Progenitor cell of endocrine pancreas (in vitro differentiated cells): ENCODE measurements around the gene TECPR2. TPM values are rescaled to one million over a fixed set of nuclear protein-coding genes. Genes with fewer than 3 reads are reported as not detected.

Source experiments
- DNase-seq: peaks from one replicate; pipeline ENCODE4 v3.0.0; 2021; ENCODE audit warnings: low spot score; ENCODE audit not compliant: unreplicated experiment
- H3K27ac Mint-ChIP-seq: 2 replicates; pipeline ENCODE4 v1.8.0; 2021; ENCODE audit warnings: mild to moderate bottlenecking, moderate library complexity, mixed read lengths
- H3K27me3 Mint-ChIP-seq: 2 replicates; pipeline ENCODE4 v1.8.0; 2021; ENCODE audit warnings: mixed read lengths
- H3K36me3 Mint-ChIP-seq: 2 replicates; pipeline ENCODE4 v1.8.0; 2022; ENCODE audit warnings: mixed read lengths; ENCODE audit not compliant: insufficient read depth
- H3K4me1 Mint-ChIP-seq: 2 replicates; pipeline ENCODE4 v1.8.0; 2021; ENCODE audit warnings: low read depth, mixed read lengths
- H3K4me3 Mint-ChIP-seq: 2 replicates; pipeline ENCODE4 v1.8.0; 2021; ENCODE audit warnings: low read depth, mild to moderate bottlenecking, moderate library complexity, mixed read lengths
- H3K9me3 Mint-ChIP-seq: 2 replicates; pipeline ENCODE4 v1.8.0; 2021; ENCODE audit warnings: low read depth, mixed read lengths
- CTCF ChIP-seq: fragments of 200-600 bp; sonication (generic); IDR thresholded peaks from one replicate; pipeline ENCODE4 v1.5.0; 2021; ENCODE audit warnings: antibody characterized with exemption, mild to moderate bottlenecking; ENCODE audit not compliant: unreplicated experiment
- total RNA-seq: library from RNA; stranded (reverse); gene quantifications from 2 replicates; pipeline ENCODE4 v1.2.1, GENCODE V29; 2021

Gene TECPR2
- total RNA-seq, 1 donor from 2014 or later, result 34.2 TPM

- Mint-ChIP-seq H3K27ac (no peak overlapping the region), H3K9me3 (no peaks in the 10 kb centered on the region), H3K27me3 (no peaks in the 10 kb centered on the region), H3K4me1 (no peaks in the 10 kb centered on the region), H3K36me3 (peaks cover 16% of the 10 kb centered on the region), H3K4me3 (no peak overlapping the region)
- no peak for TF ChIP-seq CTCF
- DNase-seq, result no peak
Observed at GRCh38 chr14:102450206-102451063, 87.7 kb downstream of the TECPR2 start.

GRCh38 chr14:102451064-102451352, 88.3 kb downstream of the TECPR2 start:
- Mint-ChIP-seq H3K4me1 (no peaks in the 10 kb centered on the region), H3K27ac (no peak overlapping the region), H3K27me3 (no peaks in the 10 kb centered on the region), H3K4me3 (no peak overlapping the region), H3K9me3 (no peaks in the 10 kb centered on the region), H3K36me3 (peaks cover 13% of the 10 kb centered on the region)
- no peak for TF ChIP-seq CTCF
- no peak for DNase-seq

- Mint-ChIP-seq H3K36me3 (peaks cover 12% of the 10 kb centered on the region), H3K4me3 (no peak overlapping the region), H3K4me1 (no peaks in the 10 kb centered on the region), H3K27me3 (no peaks in the 10 kb centered on the region), H3K27ac (no peak overlapping the region), H3K9me3 (no peaks in the 10 kb centered on the region)
- TF ChIP-seq CTCF, result no peak
- DNase-seq, result no peak
Observed at GRCh38 chr14:102452302-102452701, 89.6 kb downstream of the TECPR2 start.

GRCh38 chr14:102454711-102455110, 92.0 kb downstream of the TECPR2 start:
- Mint-ChIP-seq H3K27me3 (no peaks in the 10 kb centered on the region), H3K4me3 (no peak overlapping the region), H3K36me3 (peaks cover 14% of the 10 kb centered on the region), H3K9me3 (no peaks in the 10 kb centered on the region), H3K4me1 (no peaks in the 10 kb centered on the region), H3K27ac (no peak overlapping the region)
- no peak for TF ChIP-seq CTCF
- DNase-seq, result no peak

- Mint-ChIP-seq H3K36me3 (peaks cover 9% of the 10 kb centered on the region), H3K27ac (no peak overlapping the region), H3K27me3 (no peaks in the 10 kb centered on the region), H3K9me3 (no peaks in the 10 kb centered on the region), H3K4me1 (no peaks in the 10 kb centered on the region), H3K4me3 (no peak overlapping the region)
- DNase-seq, result no peak
- TF ChIP-seq CTCF, result no peak
Observed at GRCh38 chr14:102457509-102457908, 94.8 kb downstream of the TECPR2 start.
